ENCODE results near the gene AFF4.

DNA sequence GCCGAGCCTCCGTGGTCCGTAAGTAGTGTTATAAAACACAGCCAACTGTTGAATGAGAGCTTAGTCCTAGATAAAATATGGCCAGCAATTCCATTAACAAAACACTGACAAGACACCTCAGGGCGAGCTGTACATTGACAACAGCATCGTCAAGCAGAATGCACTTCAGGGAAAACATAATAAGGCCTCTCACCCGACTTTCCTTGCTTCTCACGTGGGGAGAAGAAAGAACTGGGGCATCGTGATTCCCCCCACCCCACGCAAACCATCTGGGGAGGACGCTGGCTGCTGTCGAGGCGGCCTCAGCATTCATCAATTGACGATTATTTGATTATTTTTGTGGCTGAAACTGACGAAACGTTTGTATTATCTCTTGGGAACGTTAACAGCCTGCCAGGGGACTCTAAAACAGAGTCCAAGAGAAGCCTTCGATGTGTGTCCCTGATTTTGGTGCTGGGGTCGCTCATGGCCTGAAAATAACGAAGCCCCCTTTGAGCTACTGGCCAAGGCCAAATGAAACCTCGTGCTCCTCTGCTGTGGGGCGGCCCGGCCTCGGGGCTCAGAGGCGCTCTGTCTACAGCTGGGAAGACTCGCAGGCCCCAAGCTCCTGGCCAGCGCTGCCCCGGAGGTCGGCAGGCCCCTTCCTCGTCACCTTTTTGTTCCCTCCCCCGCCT, 97.6 kb downstream of the AFF4 start:
- no peak for TF ChIP-seq SUZ12 (IDR thresholded peaks at IDR 0.05; ENCODE audit: extremely low read depth, insufficient read depth, insufficient read length)
- TF ChIP-seq YY1 (IDR thresholded peaks at IDR 0.05; ENCODE audit: insufficient read depth, insufficient read length): no peak

Data from NT2/D1 (cell line).